Right forelimb (tissue), 1 donor: ENCODE measurements around the gene CCM2L.
"Not testable (repeated sequence)": the region's sequence is repeated elsewhere in the genome, so short reads cannot be mapped to it uniquely, and the experiment has no call there.

Experiments
- DNase-seq: peaks from one replicate; pipeline ENCODE4 v3.0.0-alpha.2; 2018

Gene CCM2L

DNA sequence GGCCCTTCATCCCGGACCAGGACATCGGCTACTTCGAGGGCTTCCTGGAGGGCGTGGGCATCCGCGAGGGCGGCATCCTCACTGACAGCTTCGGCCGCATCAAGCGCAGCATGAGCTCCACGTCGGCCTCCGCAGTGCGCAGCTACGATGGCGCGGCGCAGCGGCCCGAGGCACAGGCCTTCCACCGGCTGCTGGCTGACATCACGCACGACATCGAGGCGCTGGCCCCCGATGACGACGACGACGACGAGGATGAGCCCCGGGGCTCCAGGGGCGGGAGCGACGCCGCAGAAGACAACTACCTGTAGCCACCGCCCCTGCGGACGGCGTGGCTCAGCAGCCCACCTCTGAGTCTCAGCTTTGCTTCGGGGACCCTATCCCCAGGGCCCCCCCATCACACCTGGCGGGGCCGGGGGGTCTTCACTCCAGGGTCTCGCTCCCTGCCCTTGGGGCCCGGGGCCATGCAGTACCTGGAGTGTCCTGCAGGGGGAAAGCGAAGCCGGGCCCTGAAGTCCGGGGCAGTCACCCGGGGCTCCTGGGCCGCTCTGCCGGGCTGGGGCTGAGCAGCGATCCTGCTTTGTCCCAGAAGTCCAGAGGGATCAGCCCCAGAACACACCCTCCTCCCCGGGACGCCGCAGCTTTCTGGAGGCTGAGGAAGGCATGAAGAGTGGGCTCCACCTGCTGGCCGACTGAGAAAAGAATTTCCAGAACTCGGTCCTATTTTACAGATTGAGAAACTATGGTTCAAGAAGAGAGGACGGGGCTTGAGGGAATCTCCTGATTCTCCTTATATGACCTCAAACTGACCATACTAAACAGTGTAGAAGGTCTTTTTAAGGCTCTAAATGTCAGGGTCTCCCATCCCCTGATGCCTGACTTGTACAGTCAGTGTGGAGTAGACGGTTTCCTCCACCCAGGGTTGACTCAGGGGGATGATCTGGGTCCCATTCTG, 21.0 kb downstream of the CCM2L start:
- DNase-seq, result peak; percentile 79

- DNase-seq, result no peak
These were observed 23.1 kb downstream of the CCM2L start for GRCh38 chr20:32033316-32033715.

DNA sequence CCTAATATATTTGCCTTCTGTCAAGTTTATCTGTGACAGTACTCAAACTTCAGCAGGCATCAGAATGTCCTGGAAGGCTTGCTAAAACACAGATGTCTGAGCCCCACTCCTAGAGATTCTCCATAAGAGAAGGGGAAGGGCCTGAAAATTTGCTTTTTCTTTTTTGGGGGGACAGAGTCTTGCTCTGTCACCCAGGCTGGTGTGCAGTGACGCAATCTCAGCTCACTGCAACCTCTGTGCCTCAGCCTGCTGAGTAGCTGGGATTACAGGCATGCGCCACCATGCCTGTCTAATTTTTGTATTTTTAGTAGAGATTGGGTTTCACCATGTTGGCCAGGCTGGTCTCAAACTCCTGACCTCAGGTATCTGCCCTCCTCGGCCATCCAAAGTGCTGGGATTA, 23.5 kb downstream of the CCM2L start:
- not testable (repeated sequence) for DNase-seq

DNA sequence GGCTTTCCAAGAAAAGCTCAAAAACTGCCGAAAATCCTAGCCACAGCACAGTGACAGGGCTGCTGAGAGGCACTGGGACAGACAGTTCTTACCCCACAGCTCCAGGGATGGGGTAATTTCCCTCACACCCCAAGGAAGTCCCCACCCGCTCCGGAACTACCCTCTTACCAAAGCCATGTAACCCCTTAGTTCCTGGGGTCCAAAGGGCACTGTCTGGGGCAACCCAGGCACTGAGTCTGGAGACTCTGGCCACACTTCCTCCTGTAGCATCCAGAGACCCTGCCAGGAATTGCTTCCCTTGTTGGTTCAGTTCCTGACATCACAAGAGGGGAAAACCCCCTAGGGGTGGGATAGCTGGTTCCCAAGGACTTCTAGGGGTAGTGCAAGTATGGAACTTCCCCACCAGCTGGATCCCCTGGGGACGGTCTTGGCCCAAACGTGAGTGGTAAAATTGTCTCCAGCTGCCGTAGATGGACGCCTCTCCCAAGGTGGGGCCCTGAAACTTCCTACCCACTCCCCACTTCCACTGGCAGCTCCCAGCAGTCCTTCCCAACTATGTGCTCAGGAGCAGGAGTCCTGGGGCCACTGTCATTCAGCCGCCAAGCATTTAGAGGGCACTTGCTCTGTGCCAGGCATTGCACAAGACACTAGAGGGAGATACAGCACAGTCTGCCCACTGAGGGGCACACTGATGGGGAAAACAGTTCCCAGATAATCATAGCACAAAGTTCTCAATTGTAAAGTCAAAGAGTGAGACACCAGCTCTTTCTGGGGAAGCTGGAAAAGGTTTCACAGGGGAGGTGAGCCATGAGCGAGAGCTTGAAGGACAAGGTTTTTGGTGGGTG, 24.6 kb downstream of the CCM2L start:
- DNase-seq, result no peak

- DNase-seq, result no peak
These were observed 25.2 kb downstream of the CCM2L start for GRCh38 chr20:32035426-32035779.

- DNase-seq, result no peak
These were observed 26.0 kb downstream of the CCM2L start for GRCh38 chr20:32036252-32036651.

- no peak for DNase-seq
These were observed 26.7 kb downstream of the CCM2L start for GRCh38 chr20:32036716-32037485.

- DNase-seq, result no peak
These were observed 27.7 kb downstream of the CCM2L start for GRCh38 chr20:32037929-32038328.

GRCh38 chr20:32040142-32040953, 30.1 kb downstream of the CCM2L start:
- DNase-seq, result no peak

- DNase-seq, result no peak
These were observed 35.8 kb downstream of the CCM2L start for GRCh38 chr20:32045999-32046398.

GRCh38 chr20:32050324-32050841, 40.1 kb downstream of the CCM2L start:
- no peak for DNase-seq

GRCh38 chr20:32050851-32051556, 40.8 kb downstream of the CCM2L start:
- DNase-seq, result peak; percentile 54

GRCh38 chr20:32051720-32052089, 41.5 kb downstream of the CCM2L start:
- peak; percentile 30 for DNase-seq

DNA sequence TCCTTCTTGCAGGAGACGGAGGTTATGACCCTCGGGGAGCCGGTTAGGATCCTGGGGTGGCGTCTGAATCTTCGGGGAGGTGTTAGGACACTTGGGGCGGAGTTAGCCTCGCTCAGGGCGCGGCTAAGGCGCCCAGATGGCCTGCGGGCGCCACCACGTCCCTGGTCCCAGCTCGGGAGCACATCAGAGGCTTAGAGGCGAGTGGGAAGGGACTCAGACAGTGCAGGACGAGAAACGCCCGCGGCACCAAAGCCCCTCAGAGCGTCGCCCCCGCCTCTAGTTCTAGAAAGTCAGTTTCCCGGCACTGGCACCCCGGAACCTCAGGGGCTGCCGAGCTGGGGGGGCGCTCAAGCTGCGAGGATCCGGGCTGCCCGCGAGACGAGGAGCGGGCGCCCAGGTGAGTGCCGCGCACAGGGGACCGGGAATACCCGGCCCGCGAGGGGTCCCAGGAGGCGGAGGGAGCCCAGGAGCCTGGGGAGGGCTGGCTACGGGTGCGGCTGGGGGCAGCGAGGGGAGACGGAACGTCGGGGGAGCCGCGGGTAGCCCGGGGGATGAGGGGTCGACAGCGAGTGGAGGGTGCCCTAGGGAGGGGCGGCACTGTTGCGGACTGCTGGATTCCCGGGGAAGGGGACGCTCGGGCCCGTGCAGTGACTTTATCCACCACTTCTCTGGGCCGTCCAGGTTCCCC, 42.0 kb downstream of the CCM2L start, which contains the start of gene HCK:
TSS of gene HCK (plus strand) at position 153 of the 688 bp plus-strand sequence.
- DNase-seq, result peak; percentile 39

GRCh38 chr20:32052778-32053362, 42.6 kb downstream of the CCM2L start:
- peak; percentile 48 for DNase-seq

- DNase-seq, result peak; percentile 27
These were observed 43.4 kb downstream of the CCM2L start for GRCh38 chr20:32053648-32054047.

- peak; percentile 11 for DNase-seq
These were observed 46.7 kb downstream of the CCM2L start for GRCh38 chr20:32056708-32057483.

- DNase-seq, result peak; percentile 9
These were observed 47.5 kb downstream of the CCM2L start for GRCh38 chr20:32057656-32058184.

DNA sequence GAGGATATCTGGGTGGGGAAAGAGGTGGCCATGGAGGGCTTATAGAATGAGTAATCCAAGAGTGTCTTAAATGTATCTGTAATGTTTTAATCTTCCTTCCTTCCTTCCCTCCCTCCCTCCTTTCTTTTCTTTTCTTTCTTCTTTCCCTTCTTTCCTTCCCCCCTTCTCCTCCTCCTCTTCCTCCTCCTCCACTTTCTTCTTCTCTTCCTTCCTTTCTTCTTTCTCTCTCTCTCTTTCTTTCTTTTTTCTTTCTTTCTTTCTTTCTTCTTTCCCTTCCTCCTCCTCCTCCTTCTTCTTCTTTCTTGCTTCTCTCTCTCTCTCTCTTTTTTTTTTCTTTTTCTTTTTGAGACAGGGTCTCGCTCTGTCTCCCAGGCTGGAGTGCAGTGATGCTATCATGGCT, 49.0 kb downstream of the CCM2L start:
- DNase-seq, result no peak
